NCI-H2196 treated with DMSO at 0.1 percent for 48 hours (cell line): ENCODE data around the gene CLEC16A.

Experiments used
- DNase-seq: peaks from one replicate; lab custom pipeline; 2025; ENCODE audit not compliant: unreplicated experiment; lab: John Stamatoyannopoulos, UW

CLEC16A gene

GRCh38 chr16:11034481-11034931 is 90.1 kb downstream of the CLEC16A start:
- no peak for DNase-seq

GRCh38 chr16:11035096-11035495 is 90.7 kb downstream of the CLEC16A start:
- no peak for DNase-seq

- DNase-seq = no peak
Observed at GRCh38 chr16:11036040-11036439, 91.7 kb downstream of the CLEC16A start.

GRCh38 chr16:11036868-11037410 is 92.6 kb downstream of the CLEC16A start:
- DNase-seq = no peak

- DNase-seq = no peak
Observed at GRCh38 chr16:11038305-11038704, 93.9 kb downstream of the CLEC16A start.

GRCh38 chr16:11038777-11039176 is 94.4 kb downstream of the CLEC16A start:
- DNase-seq = no peak

GRCh38 chr16:11039726-11040125 is 95.4 kb downstream of the CLEC16A start:
- DNase-seq = no peak

- DNase-seq = no peak
Observed at GRCh38 chr16:11042191-11042590, 97.8 kb downstream of the CLEC16A start.

GRCh38 chr16:11045441-11045840 is 101.1 kb downstream of the CLEC16A start:
- DNase-seq = no peak

GRCh38 chr16:11045846-11046245 is 101.5 kb downstream of the CLEC16A start:
- DNase-seq = no peak

GRCh38 chr16:11046382-11046931 is 102.1 kb downstream of the CLEC16A start:
- DNase-seq = no peak

- no peak for DNase-seq
Observed at GRCh38 chr16:11047057-11047456, 102.7 kb downstream of the CLEC16A start.

GRCh38 chr16:11047939-11048800 is 103.8 kb downstream of the CLEC16A start:
- DNase-seq = no peak

- no peak for DNase-seq
Observed at GRCh38 chr16:11049396-11050059, 105.2 kb downstream of the CLEC16A start.

- no peak for DNase-seq
Observed at GRCh38 chr16:11050536-11050935, 106.2 kb downstream of the CLEC16A start.

GRCh38 chr16:11050944-11051343 is 106.6 kb downstream of the CLEC16A start:
- DNase-seq = no peak

GRCh38 chr16:11051430-11051829 is 107.1 kb downstream of the CLEC16A start:
- no peak for DNase-seq

GRCh38 chr16:11051879-11052808 is 107.8 kb downstream of the CLEC16A start:
- DNase-seq = no peak

GRCh38 chr16:11053916-11054460 is 109.6 kb downstream of the CLEC16A start:
- DNase-seq = no peak
